Non-pigmented ciliary epithelial cell (primary cell): ENCODE measurements around the gene TTLL11.
"Not testable (repeated sequence)": the region's sequence is repeated elsewhere in the genome, so short reads cannot be mapped to it uniquely, and the experiment has no call there.

Source experiments
- DNase-seq: peaks from one replicate; pipeline ENCODE4 v3.0.0-alpha.2; 2010; ENCODE audit warnings: low read depth

TTLL11 gene

DNA sequence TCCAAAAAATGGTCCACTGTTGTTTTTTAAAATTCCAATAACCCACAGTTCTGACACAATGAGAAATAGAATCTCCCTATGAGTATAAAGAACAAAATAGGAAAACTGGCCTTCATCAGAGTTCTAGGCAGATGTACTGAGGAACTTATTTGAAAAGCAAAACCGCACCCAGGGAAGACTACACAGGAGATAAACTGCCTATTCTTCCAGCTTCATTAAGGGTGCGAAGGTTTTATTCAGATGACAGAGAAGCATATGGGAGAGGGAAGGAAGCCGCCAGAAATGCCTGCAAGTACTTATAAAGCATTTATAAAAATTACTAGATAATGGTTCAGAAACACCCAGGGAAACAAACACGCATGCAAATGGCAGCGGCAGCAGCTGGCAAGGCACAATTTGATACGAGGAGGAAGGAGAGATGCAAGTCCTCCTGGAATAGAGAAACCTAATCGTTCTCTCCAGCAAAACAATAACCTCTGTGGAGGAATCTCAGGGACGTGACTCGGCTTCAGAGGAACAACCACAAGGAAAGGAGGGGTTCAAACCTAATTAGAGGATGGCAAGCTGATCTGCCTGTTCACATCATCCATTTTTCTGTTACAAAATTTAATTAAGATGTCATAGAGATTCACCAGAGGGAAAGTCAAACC lies 9.0 kb downstream of the TTLL11 start:
- no peak for DNase-seq

DNA sequence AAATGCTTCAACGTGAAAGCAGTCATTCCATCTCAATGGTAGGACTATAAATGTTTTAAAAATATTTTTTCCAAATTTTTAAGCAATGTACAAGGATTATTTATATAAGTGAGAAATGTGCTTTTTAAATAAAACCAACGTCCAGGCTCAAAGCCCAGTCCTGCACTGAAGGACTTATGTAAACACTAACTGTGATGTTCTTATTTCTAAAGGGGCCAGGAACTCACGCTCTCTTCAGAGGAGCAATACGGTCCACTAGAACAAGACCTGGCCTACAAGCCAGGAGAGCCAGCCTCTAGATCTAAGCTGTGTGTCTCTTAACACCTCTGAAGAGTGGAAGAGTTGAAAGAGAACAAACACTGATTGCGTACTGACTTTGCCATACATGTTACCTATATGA lies 12.1 kb downstream of the TTLL11 start:
- DNase-seq = no peak

DNA sequence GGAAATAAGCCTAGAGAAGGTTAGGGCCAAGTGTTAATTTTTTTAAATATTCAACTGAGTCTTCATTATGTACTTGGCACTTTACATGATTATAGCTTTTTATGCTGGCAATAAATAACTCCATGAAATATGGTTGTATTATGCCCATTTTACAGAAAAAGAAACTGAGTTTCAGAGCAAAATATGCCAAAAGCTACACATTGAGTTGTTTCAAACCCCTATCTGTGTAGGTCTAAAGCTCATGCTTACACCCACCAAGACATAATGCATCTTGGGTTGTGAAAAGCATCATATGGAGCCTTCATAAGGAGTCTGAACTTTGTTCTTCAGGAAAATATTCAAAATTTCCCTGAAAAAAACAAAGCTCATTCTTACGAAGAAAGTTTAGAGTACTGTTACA lies 14.6 kb downstream of the TTLL11 start:
- no peak for DNase-seq

DNA sequence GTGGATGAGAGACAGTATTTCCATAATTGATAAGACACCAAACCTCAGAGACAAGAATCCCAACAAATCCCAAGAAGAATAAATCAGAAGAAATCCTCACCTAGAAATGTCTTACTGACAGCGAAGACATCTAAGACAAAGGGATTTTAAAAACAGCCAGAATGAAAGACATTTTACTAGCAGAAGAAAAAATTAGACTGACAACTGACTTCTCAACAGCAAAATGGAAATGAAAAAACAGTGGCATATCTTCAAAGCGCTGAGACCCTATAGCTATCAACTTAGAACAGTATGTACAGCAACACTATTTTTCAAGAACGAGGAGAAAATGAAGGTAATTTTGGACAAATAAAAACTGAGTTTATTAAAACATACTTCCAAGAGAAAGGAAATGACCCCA lies 16.3 kb downstream of the TTLL11 start:
- DNase-seq = no peak

DNA sequence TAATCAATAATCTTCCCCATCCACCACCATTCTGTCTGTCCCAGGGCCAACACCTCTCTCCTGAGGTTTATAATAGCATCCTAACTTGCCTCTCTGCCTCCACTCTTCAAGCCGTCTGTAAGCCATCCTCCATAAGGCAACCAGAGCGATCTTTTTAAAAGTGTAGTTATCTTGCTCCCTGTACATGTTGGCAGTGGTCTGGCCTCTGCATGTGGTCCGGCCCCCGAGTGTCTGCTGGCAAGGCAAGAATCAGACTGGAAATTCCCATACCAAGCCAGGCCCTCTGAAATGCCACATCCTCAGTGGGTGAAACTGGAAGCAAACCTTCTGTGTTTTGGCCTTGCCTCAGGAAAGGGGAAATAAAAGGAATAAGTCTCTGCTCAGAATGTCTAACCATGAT lies 17.0 kb downstream of the TTLL11 start:
- no peak for DNase-seq

DNA sequence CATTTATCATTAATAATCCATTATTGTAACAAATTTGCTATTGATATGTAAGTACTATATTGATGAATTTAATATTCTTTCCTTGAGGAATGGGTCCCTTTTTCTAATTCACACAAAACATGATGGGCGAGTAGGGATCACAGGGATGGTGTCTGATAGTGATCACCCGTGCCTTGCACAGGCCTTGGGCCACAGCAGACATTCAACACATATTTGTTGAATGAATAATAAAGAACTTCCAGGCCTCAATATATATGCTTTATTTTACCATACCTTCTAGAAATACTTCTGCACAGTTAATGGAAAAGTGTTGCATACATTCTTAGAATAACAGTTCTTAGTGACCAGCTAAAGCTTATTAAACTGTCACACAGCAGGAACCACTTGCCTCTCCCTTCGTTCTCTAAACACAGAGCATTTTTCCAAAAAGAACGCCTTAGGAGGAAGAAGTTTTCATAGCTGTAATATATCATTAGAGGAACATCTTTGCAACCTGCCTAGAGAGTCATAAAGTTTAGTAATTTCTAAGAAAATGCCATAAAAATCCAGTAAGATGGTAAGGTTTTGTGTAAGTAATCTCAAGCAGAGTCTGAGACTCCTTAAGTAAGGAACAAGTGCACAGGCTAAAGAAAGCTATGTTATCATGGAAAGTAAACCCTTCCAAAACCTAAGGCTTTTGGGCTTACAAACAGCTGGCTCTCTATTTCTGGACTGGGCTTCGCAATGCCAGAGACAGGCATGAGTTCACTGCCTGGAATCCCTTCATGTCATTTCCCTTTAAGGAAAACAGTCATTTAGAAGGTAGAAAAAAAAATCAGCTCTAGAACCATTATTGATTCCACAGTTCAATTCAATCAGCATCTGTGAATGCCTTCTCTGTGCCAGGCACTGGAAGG lies 17.7 kb downstream of the TTLL11 start:
- no peak for DNase-seq

DNA sequence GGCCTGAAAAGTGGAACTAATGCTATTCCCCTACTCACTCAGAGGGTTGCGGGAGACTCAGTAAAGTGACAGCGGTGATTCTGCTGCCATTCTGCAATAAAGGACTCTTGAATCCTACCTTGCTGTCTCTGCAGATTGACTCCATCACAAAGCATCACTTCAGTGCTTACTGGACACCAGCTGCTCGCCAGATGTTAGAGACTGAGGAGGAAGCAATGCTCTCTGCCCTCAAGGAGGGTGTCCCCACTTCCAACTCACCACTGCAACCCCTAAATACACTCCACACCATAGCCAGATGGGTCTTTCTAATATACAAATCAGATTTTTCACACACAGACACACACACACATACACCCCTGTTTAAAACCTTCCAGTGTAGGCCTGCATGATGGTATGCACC lies 21.4 kb downstream of the TTLL11 start:
- DNase-seq = no peak

DNA sequence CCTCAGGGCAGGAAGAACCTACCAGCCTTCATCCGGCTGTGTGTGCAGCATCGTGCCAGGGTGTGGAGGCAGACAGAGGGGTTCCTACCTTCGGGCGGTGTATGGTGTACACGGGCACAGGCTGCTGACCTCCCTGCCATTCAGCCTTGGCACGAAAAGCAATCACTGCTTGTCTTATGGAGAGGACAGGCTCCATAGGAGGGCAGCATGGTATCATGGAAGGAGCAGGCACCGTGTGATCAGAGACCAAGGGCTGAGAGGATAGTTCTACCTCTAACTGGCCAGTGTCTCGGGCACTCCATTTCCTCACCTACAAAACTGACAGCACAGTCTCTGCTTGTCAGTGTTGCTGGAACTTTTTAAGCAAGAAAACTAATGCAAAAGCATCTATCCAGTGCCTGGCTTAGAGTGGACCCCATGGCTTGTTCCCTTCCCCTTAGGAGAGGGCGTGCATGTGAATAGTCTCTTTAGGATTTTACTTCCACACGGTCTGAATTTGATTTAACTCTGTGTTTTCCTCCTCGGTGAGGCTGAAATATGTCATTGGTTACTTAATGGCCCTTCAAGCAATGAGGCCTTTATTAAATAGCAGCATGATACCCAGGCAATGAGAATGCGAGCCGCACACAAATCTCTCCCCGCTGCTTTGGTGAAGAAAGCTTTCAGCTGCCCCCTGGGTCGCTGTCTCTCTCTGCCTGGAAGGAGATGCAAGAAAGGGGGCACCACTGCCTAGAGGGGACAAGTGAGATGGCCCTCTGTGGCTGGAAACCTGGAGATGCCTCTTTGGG lies 22.2 kb downstream of the TTLL11 start:
- DNase-seq = no peak

DNA sequence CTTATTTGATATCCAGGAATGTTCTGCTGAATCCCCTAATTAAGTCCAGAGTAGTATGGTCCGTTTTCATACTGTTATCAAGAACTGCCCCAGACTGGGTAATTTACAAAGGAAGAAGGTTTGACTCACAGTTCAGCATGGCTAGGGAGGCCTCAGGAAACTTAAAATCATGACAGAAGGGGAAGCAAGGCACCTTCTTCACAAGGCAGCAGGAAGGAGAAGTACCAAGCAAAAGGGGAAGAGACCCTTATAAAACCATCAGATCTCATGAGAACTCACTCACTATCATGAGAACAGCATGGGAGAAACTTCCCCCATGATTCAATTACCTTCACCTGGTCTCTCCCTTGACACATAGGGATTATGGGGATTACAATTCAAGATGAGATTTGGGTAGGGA lies 26.4 kb downstream of the TTLL11 start:
- not testable (repeated sequence) for DNase-seq

DNA sequence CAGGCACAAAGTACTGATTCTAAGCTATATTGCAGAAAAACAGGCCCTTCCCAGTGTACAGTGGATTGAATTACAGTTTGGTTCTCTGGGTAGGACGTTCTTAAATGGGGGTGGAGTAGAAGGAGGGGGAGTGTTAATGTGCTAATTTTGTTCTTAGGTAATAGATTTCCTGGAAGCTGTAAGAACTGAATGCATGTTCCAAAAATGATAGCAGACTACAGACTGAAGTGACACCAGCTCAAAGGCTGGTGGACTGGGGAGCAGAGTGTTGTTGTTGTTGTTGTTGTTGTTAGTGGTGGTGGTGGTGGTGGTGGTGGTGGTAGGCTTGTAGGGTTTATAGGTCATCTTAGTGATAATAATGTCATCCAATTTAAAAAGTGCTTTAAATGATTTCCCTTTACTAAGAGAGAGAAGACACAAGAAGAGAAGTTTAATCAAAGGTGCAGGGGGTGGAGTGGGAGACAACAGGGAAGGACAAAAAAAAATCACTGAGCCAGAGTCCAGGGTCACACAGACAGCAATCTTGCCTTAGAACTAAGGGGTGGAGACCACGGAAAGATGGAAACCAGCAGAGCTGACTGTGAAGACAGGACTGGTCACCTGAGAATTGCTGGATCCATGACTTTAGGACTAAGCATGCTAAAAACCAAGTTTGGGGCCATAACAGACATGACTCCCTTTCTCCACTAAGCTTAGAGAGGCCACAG lies 27.0 kb downstream of the TTLL11 start:
- DNase-seq = no peak

DNA sequence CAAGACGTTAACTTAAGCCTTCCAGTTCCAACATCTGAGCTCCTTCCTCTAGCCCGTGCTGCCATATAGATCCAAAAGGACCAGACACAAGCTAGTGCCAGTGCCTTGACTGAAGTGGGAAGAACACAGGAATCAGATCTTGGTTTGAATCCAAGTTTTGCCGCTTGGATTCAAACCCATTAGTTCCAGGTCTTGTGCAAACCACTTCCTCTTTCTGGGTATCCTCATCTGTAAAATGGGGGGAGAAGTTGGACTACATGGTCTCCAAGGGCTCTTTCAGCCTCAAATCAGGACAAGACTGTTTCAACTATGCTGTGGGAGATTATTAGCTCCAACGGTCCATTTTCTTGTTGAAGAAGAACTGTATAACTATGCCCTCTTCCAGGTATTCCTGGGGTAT lies 32.6 kb downstream of the TTLL11 start:
- DNase-seq = no peak

DNA sequence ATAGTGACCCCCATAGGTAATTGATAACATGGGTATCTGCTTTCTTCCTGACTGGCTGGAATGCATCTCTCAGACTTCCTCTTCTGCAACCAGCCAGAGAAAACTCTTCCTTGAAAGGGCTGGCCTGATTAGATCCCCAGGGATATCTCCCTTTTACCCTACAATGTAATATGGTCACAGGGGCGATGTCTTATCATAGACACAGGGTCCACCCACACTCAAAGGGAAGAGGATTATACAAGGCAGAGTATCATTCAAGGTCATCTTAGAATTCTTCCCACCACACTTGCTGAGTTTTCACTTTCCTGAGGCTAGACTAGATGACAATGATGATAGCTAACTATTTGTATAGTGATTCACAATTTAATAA lies 33.2 kb downstream of the TTLL11 start:
- no peak for DNase-seq

DNA sequence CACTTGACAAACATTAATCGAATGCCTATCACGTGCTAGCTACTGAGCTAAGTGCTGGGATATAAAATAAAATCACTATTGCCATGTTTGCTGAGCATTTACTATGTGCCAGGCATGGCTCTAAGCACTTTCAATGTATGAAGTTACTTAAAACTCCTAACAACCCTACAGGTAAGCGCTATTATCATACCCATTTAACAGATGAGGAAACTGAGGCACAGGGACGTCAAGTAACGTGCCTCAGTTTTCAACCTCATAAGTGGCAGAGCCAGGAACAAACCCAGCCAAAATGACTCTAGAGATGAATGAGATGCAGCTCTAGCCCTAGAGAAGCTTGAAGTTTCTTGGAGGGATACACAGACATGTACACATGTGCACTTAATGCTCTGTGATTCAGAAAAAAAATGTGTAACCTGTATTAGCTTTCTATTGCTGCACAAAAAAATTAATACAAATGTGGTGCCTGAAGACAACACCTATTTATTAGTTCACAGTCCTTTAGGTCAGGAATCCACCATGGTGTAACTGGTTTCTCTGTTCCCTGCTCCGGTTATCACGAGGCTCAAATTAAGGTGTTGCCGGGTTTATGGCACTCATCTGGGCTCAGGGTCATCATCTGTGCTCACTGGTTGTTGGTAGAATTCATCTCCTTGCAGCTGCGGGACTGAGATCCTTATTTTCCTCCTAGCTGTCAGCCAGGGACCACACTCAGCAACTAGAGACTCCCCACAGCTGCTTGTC lies 33.7 kb downstream of the TTLL11 start:
- no peak for DNase-seq

DNA sequence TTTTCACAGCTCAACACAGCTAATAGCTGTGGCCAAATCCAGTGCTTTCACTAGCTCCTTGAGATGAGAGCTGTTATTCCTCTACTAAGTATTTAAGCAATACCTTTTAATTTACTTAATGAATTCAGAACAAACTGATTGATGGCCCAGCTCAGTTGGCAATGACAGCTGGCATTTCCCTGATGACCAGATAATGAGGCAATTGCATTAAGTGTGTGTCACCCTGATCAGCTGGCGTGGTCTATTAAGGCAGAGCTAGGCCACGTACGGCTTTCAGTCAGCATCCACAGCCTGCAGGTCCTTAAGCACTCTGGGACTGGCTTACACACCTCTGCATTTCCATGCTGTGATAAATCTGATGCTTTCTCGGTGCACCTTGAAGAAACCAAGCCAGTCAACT lies 34.4 kb downstream of the TTLL11 start:
- no peak for DNase-seq

DNA sequence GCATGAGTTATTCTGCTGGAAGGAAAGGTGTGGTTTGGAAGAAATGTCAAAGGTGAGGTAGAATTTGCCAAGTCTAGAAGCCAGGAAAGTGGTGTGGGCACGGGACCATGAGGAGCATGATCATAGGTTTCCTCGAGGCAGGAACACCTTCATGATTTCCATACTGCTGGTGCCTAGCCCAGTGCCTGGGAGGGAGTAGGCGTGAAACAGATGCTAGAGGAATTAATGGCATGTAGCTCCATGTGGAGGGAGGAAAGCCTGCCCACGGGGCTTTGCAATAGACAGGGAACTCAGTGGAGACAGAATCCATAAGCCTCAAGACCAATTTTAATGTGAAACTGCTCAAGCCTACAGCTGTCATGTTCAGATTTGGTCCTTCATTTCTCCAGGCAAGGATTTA lies 35.1 kb downstream of the TTLL11 start:
- no peak for DNase-seq

DNA sequence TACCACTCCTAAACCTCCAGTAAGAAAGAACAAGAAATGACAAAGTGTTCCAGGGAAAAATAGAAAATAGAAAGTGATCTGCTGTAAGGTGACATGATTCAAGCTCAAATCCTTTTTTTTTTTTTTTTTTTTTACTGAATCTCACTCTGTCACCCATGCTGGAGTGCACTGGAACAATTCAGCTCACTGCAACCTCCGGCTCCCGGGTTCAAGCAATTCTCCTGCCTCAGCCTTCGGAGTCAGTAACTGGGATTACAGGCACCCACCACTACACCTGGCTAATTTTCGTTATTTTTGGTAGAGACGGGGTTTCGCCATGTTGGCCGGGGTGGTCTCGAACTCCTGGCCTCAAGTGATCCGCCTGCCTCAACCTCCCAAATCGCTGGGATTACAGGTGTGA lies 35.9 kb downstream of the TTLL11 start:
- no peak for DNase-seq

DNA sequence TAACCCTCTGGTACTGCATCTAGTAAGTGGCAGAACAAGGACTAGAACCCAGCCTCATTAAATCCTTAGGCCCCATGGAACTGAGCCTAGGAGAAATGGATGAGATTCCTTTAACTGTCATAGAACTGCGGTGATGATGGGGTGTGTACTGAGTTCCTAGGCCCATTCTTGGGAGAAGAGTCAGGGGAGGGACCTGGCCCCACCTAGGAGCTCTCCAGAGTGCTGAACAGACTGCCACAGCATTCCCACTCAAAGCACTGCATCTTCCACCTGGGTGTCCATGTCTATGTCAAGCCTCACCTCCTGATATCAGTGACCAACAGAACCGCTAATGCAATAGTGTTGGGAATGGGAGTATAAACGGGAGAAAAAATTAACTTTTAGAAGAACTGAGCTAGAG lies 36.6 kb downstream of the TTLL11 start:
- no peak for DNase-seq

DNA sequence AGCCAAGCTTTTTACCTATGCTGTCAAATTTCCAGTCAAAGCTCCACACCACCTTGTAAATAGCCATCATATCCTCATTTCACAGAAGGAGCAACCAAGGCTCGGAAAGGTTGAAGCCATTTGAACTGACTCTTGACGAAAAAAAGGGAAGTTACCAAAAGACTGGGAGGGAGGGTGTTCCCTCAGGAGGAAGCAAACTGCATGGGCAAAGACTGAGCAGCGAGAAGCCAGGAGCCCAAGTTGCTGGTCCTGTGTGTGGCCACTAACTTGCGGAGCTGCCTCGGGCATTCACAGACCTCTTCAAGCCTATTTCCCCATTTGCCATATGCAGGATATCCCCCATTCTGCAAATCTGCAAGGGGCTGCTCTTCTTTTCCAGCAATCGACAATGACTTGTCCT lies 37.4 kb downstream of the TTLL11 start:
- DNase-seq = no peak

DNA sequence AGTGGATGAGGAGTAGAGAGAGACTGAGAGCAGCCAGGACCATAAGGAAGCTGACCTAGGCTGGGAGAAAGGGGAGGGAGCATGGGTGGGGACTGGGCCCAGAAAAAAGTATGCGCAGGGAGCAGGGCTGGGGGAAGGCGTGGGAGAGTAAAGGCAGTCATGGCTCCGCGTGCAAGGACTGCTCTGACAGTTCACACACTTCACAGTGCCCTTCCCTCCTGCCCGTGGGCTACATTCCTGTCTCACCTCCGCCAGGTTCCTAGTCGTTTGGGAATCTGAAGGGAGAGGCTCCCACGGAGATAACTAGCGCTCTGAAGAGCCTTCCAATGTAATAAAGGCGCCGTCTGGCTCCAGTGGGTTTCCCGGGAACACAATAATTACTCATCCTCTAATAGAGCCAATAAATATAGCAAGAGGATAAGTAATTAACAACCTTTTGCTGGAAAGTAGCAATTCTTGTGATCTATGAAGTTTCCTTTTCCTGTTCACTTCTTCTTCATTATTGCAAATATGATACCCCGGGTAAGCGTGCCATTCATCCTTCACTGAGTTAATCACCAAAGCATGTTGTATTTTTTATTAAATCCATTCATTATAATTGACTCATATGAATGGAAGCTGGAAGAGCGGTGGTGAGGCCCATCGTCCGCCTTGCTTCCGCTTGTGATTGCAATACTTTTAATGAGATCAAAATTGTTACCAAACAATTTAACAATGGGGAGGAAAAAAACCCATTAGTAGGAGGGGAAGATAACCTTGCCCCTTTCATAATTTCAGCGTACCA lies 39.3 kb downstream of the TTLL11 start:
- peak; percentile 24 for DNase-seq

DNA sequence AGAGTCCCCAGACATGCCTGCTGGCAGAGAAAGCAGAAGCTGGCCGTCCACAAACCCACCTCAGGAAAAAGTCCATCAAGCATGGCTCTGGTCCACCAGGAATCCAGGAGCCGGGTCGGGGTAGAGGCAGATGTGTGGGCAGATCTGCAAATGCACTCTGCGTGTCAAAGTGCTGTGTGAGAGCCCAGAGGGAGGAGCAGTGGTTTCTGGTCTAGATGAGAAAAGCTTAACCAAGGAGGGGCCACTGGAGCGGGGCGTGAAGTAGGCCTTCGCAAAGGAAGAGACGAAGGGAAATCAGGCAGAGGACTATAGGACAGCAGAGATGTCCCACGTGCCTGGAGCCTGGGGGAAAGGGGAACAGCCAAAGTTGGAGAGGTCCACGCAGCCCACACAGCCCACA lies 40.0 kb downstream of the TTLL11 start:
- DNase-seq = no peak
